Prostate gland (tissue), 2 donors: Measurements from ENCODE around the gene CAPSL.

Experiments
- POLR2A ChIP-seq: fragments of 450-650 bp; IDR thresholded peaks from one replicate; pipeline ENCODE4 v1.6.1; 2016; ENCODE audit warnings: antibody characterized with exemption, mild to moderate bottlenecking
- POLR2AphosphoS5 ChIP-seq: sonication (generic); formaldehyde crosslinking; IDR thresholded peaks from one replicate; pipeline ENCODE4 v1.6.1; 2017; ENCODE audit warnings: antibody characterized with exemption
- TF ChIP-seq, protein P1 (sequence below), 4 experiments: fragments of 200-600 bp in 2 of 4; fragments of 450-650 bp in 2 of 4; sonication (generic) in 2 of 4; IDR thresholded peaks; 1 replicate in 3 of 4; 2 replicates in 1 of 4; pipeline ENCODE4 v1.5.1; 2016 to 2019; ENCODE audit warnings: antibody characterized with exemption in 4 of 4, mild to moderate bottlenecking in 2 of 4, moderate library complexity in 2 of 4

- TF ChIP-seq POLR2A: no peak
- TF ChIP-seq, protein P1, sequence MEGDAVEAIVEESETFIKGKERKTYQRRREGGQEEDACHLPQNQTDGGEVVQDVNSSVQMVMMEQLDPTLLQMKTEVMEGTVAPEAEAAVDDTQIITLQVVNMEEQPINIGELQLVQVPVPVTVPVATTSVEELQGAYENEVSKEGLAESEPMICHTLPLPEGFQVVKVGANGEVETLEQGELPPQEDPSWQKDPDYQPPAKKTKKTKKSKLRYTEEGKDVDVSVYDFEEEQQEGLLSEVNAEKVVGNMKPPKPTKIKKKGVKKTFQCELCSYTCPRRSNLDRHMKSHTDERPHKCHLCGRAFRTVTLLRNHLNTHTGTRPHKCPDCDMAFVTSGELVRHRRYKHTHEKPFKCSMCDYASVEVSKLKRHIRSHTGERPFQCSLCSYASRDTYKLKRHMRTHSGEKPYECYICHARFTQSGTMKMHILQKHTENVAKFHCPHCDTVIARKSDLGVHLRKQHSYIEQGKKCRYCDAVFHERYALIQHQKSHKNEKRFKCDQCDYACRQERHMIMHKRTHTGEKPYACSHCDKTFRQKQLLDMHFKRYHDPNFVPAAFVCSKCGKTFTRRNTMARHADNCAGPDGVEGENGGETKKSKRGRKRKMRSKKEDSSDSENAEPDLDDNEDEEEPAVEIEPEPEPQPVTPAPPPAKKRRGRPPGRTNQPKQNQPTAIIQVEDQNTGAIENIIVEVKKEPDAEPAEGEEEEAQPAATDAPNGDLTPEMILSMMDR (IDR thresholded peaks at IDR 0.05): no peak
- no peak for TF ChIP-seq POLR2AphosphoS5
These were observed 32.9 kb upstream of the CAPSL start for GRCh38 chr5:35971186-35971877.
